HG03354 (cell line): ENCODE results near the gene UGDH.
"Not testable (repeated sequence)": the region's sequence is repeated elsewhere in the genome, so short reads cannot be mapped to it uniquely, and the experiment has no call there.

Experiments used
- ATAC-seq: cut with Tn5 transposase; IDR thresholded peaks from one replicate; pipeline ENCODE4 v1.9.1; 2021; ENCODE audit warnings: mild to moderate bottlenecking; ENCODE audit not compliant: unreplicated experiment, poor library complexity, severe bottlenecking

The UGDH gene

GRCh38 chr4:39527296-39528060 lies at the start of gene UGDH:
Gene UGDH, minus strand, starts transcription at chr4:39527439. Its CDS starts 5,927 bp downstream, at chr4:39521512.
- peak; percentile 95 for ATAC-seq

- ATAC-seq: no peak
Observed at GRCh38 chr4:39574946-39575345, 47.7 kb upstream of the UGDH start.

- no peak for ATAC-seq
Observed at GRCh38 chr4:39571504-39571903, 44.3 kb upstream of the UGDH start.

GRCh38 chr4:39571054-39571453 lies 43.8 kb upstream of the UGDH start:
- ATAC-seq: no peak

- peak; percentile 30 for ATAC-seq
Observed at GRCh38 chr4:39569209-39569608, 42.0 kb upstream of the UGDH start.

GRCh38 chr4:39568805-39569204 lies 41.6 kb upstream of the UGDH start:
- ATAC-seq: peak; percentile 56

- ATAC-seq: no peak
Observed at GRCh38 chr4:39565878-39566600, 38.8 kb upstream of the UGDH start.

GRCh38 chr4:39563346-39563847 lies 36.2 kb upstream of the UGDH start:
- no peak for ATAC-seq

- no peak for ATAC-seq
Observed at GRCh38 chr4:39562792-39563191, 35.6 kb upstream of the UGDH start.

- ATAC-seq: no peak
Observed at GRCh38 chr4:39559626-39560025, 32.4 kb upstream of the UGDH start.

GRCh38 chr4:39555472-39555871 lies 28.2 kb upstream of the UGDH start:
- ATAC-seq: no peak

- ATAC-seq: no peak
Observed at GRCh38 chr4:39548425-39549067, 21.3 kb upstream of the UGDH start.

- ATAC-seq: no peak
Observed at GRCh38 chr4:39544580-39545315, 17.5 kb upstream of the UGDH start.

GRCh38 chr4:39544080-39544479 lies 16.8 kb upstream of the UGDH start:
- not testable (repeated sequence) for ATAC-seq

GRCh38 chr4:39543034-39543433 lies 15.8 kb upstream of the UGDH start:
- ATAC-seq: no peak

GRCh38 chr4:39542611-39543012 lies 15.4 kb upstream of the UGDH start:
- ATAC-seq: no peak

- no peak for ATAC-seq
Observed at GRCh38 chr4:39541987-39542610, 14.9 kb upstream of the UGDH start.

GRCh38 chr4:39539089-39539611 lies 11.9 kb upstream of the UGDH start:
- no peak for ATAC-seq

GRCh38 chr4:39533541-39533940 lies 6.3 kb upstream of the UGDH start:
- no peak for ATAC-seq
